GDM1 (cell line): ENCODE measurements around the gene PTPRC.

Experiments
- DNase-seq: peaks from one replicate; lab custom pipeline; 2025; lab: John Stamatoyannopoulos, UW

PTPRC gene

DNA sequence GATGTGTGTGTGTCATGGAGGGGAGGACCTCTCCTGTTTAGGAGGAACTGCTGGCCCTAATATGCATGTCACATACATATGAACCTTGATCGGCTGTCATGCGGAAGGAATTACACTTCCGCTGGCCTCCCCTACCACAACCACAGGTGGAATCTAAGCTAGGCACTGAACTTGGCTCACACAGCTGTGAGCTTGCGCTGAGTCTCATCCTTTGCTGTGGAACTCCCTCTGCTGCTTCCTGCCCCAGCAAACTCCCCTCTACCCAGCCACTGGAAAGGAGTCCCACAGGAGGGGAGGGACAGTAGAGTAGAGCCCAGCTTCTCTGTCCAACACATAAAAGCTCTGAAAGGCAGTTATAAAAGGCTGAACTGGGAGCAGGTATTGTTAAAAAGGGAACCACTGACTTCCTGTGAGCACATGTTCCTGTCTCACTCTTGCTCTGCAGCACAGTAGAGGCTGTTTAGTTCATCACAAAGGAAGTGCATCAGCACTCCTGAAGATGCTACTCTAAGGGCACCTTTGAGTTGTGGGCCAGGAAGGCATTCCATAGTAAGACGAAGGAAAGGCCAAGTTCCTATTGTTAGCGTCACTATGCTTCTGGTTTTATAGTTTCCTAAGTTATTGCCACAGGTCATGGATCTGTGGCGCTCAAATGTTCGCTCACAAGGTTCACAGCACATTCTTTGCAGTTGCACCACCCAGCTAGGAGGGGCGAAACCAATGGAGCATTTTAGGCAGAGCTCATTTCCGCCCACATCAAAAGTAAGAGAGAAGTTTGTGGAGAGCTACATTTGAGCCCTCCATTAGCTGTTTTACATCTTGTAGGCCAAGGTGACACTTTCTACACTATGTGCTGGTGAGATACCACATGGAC, 17.7 kb upstream of the PTPRC start:
- DNase-seq: peak; percentile 66

- DNase-seq: no peak
Observed at GRCh38 chr1:198622001-198622400, 16.8 kb upstream of the PTPRC start.

GRCh38 chr1:198623752-198624647, 14.8 kb upstream of the PTPRC start:
- no peak for DNase-seq

DNA sequence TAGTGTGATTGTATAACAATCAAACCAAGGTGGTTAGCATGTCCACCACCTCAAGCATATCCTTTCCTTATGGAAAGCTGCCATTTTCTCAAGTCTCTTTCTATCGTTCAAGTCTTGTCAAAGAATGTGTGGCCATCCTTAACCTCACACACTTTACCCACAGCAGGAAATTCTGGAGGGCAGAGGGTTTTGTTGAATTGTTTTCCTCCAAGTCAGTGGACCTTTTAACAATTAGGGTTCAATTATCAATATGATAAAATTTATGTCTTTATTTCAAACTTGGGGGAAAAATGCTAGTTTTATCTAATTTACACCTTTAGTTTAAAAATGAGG, 14.2 kb upstream of the PTPRC start:
- DNase-seq: no peak

DNA sequence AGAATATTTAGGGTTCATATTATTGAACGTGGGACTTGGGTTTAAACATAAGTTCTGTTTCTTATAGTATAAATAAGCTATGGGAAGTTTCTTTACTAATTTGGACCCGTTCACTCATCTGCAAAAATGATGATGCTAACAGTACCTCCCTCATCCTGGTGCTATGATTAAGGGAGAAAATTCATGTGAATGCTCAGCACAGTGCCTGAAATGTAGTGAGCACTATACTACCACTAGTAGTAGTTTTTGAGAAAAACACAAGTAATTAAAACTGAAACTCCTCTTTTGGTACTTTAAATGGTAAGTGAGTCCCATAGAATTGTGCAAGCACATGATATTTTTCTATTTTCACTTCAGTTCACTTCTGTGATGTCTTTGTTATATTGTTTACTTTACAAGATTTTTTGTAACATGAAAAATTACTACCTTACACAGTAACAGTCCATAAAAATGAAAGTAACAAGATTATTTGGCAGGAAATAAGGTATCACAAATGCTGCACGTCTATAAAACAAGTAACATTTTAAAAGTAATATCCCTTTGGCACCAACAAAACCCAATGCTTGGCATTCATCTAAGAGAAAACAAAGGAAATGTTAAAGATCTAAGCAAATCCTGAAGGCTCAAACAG, 11.3 kb upstream of the PTPRC start:
- no peak for DNase-seq

- DNase-seq: no peak
Observed at GRCh38 chr1:198628067-198628455, 10.8 kb upstream of the PTPRC start.

DNA sequence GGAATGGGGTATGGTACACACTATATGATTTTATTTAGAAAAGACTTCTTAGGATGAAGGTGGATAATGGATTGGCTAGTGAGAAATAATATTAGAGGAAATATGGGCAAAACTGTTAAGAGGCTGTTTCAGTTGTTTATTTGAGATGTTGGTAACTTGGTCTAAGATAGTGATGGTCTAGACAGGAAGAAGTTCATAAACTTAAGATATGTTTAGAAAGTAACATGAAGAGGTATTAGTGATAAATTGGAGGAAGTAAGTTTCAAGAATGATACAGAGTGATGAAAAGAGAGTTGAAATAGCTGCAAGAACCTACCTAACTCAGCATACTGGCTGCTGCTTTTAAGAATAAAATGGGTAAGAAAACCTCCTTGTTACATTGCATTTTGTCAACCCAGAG, 9.2 kb upstream of the PTPRC start:
- no peak for DNase-seq

- no peak for DNase-seq
Observed at GRCh38 chr1:198630863-198631262, 8.0 kb upstream of the PTPRC start.

- no peak for DNase-seq
Observed at GRCh38 chr1:198631292-198631691, 7.5 kb upstream of the PTPRC start.

DNA sequence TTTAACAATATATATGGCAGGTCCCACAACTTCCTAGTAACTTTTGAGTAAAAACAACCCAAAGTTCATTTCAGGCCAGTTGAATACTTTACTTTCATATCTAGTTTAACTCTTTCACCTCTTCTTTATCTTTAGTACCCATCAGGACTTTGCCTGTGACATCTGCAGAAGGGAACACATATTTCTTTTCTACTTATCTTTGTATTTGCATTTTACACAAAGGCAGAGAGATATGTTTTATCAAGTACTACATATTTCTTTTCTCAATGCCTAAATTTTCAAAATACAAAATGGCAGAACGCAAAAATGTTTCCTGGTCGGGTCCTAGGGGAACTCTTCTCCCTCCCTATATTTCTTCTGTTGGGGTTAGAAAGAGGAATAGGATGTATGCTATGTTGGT, 6.8 kb upstream of the PTPRC start:
- no peak for DNase-seq

DNA sequence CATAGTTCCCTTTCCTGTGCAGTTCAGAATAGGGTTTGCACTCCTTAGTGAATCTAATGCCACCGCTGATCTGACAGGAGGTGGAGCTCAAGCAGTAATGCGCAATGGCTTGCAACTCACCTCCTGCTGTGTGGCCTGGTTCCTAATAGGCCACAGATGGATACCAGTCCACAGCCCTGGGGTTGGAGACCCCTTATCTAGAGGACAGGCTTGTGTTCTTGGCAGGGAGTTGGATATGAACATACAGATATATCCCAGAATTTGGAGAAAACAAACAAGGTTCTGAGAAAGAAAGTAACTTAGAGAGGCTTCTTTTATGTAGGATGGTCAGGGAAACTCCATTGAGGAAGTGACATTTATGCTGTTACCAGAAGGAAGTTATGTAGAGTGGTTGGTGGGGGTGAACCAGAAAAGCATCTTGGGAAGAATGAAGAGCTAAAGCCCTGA, 5.1 kb upstream of the PTPRC start:
- no peak for DNase-seq

- DNase-seq: no peak
Observed at GRCh38 chr1:198635964-198636363, 2.9 kb upstream of the PTPRC start.

- DNase-seq: no peak
Observed at GRCh38 chr1:198636391-198636790, 2.4 kb upstream of the PTPRC start.

GRCh38 chr1:198637157-198637556, 1.7 kb upstream of the PTPRC start:
- no peak for DNase-seq

GRCh38 chr1:198637916-198638437, 863 bp upstream of the PTPRC start:
- no peak for DNase-seq

GRCh38 chr1:198638441-198638840, 399 bp upstream of the PTPRC start:
- no peak for DNase-seq

- DNase-seq: no peak
Observed at GRCh38 chr1:198639671-198640143, 867 bp downstream of the PTPRC start.

DNA sequence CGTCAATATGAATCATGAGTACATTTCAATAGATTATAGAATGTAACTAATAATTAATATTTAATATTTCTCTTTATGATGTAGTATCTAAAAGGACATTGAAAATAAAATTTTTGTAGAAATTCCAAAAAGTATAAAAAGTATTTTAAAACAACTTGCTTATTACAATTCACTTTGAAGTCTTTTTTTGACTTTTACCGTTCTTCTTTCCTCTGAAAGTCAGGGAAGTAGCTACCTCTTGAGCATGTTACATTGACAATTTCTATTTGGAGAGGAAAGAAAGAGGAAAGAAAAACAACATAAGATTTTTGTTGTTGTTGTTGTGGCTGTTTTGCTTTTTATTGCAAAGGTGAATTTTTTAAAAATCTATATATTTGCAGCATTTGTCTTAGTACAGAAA, 1.3 kb downstream of the PTPRC start:
- DNase-seq: no peak

DNA sequence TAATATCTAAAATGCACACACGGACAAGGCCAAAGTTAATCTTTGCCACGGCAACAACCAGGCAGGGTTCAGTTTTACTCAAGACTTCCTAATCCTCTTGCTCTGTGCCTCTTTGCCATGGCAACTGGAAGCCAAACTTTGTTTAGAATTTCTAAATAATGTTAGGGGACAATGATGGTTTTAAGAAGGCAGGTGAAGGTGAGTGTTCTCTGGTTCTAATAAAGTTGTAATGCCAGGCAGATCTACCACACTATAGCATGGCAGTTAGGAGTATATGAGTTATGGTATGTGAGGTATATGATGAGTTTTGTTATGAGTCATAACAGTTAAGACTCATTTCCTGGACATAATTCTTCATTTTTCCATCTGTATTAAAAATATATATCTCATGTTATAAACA, 2.7 kb downstream of the PTPRC start:
- no peak for DNase-seq

- no peak for DNase-seq
Observed at GRCh38 chr1:198641966-198642668, 3.3 kb downstream of the PTPRC start.

DNA sequence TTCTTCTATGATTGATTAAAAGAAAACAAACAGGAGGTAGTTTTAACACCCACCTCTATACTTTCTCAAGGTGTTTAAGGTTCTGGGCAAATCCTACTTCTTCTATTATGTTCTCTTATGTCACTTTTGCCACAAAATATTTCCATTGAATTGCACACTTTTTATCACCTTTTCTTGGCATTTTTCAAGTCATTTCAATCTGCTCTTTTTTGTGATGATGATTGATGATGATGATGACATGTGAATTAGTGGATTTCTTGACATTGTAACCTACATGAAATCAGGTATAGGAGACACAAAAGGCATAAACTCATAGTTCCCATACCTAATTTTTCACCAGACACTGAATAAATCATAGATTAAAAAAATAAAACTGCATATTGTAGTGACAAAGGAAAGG, 4.1 kb downstream of the PTPRC start:
- no peak for DNase-seq

GRCh38 chr1:198643808-198644207, 5.0 kb downstream of the PTPRC start:
- DNase-seq: no peak
